ENCODE measurements around the gene SLIT3.

SLIT3 gene

DNA sequence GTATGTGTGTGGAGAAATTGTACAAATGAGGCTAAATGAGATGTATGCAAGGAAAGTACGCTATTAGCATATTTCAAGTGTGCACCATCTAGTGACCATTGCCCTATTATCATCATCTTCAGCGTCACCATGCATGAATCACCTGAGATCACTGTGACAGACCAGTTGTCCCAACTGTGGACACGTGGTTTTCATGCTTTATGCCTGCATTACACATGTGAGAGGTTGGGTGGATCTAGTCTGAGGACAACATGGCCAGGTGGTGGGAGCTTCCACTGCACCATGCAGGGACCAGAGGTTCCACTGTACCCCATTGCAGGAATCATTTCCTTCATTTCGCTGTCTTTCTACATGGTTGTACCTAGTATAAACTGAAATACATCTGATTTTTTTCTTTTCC is 329.8 kb downstream of the SLIT3 start:
- in situ Hi-C loops (cut with MboI; ENCODE audit: low pct_unique_long_range_greater_than_20kb, low sequenced_read_pairs), result no loop called here
- no peak for DNase-seq

DNA sequence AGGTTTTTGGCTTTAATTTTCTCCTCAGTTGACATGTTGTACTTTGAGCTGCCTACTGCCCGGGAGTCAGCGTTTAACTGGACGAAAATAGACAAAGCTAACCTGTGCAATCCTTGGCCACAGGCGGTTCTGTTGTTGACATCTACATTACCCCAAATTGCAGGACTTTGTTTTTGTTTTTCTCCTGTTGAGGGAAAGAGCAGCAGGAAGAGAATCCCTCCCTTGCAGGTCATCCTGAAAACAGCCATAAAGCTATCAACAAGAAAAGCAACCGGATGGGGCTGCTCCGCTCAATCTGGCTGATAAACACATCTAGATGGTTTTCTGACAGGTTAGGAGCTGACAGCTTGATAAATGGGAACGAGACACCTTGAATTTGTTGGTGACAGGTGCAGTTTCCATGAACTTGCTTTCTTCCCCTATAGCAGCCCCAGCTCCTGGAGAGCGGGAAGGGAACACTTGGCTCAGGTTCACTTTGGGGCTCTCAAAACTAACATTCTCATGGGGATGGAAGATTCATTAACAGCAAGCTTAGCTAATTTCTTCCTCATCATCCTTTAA is 331.5 kb downstream of the SLIT3 start:
- in situ Hi-C loops (cut with MboI; ENCODE audit: low pct_unique_long_range_greater_than_20kb, low sequenced_read_pairs), result no loop called here
- no peak for DNase-seq

DNA sequence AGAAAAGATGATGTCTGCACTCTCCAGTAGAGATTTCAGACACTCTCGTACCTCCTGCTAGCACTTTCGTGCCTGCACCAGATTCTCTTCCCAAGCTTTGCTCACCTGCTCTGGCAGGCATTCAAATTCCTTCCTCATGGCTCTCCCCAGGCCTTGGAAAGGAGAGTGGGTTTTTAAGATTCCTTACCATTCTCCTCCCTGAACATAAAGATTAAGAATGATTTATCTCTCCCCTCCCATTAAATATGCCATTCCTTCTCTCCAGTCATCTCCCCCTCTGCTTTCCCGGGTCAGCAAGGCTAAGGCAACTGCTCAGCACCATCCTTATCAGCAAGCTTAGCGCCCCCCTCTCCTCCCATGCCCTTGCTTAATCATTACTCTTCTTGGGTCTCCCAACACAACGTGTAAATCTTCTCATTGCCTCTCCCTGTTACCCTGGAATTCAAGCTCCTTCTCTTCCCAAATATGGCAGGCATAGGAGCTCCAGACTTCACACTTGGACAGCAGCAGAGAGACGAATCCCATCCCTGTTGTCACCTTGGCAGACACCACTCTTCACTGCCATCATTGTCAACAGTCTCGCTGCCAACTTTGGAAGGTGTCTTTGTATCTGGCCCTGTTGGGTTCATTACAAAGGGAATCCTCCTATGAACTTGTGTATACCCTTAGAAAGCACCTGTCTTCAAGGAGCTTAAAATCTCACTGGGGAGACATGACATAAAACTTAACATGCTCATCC is 332.9 kb downstream of the SLIT3 start:
- in situ Hi-C loops (cut with MboI; ENCODE audit: low pct_unique_long_range_greater_than_20kb, low sequenced_read_pairs), result no loop called here
- no peak for DNase-seq

DNA sequence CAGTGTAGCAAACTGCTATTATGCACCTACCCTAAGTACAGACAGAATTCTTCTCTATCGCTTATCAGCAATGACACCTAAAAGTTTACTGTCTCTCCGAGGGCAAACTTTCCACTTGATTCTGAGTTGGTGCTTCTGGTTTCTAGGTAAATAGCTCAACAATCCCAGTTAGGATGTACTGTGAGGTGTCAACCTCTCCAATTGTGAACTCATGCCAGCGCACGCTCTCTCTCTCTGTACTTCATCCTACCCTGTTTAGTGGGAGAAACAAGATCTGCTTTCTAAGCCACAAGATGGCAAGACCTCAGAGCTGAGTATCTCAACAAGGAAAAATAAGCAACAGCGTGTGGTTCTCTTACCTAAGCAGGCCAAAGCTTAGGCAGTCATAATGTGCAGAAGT is 335.3 kb downstream of the SLIT3 start:
- DNase-seq, result no peak
- in situ Hi-C loops (cut with MboI; ENCODE audit: low pct_unique_long_range_greater_than_20kb, low sequenced_read_pairs), result no loop called here

DNA sequence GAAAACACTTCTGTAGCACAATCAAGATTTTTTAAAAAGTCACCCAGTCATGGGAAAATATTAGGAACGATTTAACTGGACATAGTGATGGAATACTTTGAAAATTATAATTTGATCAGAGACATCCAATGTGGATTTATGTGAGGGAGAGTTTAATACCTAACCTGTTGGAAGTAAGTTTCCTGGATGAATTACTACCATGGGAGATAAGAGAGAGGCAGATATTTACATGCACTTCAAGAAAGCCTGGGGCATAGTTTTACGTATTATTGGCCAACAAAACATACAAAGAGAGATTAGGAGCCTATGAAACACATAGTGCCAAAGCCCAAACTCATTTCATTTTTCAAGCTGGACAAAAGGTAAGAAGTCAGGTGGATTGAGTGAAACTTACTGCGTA is 336.8 kb downstream of the SLIT3 start:
- in situ Hi-C loops (cut with MboI; ENCODE audit: low pct_unique_long_range_greater_than_20kb, low sequenced_read_pairs), result no loop called here
- no peak for DNase-seq

DNA sequence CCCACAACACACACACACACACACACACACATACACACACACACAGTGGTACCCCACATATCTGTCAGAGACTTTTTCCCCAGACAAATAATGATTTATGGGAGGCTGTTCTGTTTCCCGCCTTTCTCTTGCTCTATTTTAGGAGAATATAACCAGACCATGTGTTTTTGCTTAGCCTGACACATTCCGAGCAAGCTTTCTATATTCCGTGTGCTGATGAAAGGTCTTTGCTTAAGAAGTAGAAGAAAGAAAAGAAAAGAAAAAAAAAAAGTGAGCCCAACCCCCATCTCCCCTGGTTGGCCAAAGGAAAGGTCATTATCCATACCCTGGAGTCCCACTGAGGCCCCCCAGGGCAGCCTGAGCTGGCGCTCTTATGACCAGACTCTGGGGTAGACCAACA is 338.6 kb downstream of the SLIT3 start:
- in situ Hi-C loops (cut with MboI; ENCODE audit: low pct_unique_long_range_greater_than_20kb, low sequenced_read_pairs), result no loop called here
- no peak for DNase-seq

- in situ Hi-C loops (cut with MboI; ENCODE audit: low pct_unique_long_range_greater_than_20kb, low sequenced_read_pairs), result no loop called here
Measured at GRCh38 chr5:168961681-168962080, 339.3 kb downstream of the SLIT3 start.

DNA sequence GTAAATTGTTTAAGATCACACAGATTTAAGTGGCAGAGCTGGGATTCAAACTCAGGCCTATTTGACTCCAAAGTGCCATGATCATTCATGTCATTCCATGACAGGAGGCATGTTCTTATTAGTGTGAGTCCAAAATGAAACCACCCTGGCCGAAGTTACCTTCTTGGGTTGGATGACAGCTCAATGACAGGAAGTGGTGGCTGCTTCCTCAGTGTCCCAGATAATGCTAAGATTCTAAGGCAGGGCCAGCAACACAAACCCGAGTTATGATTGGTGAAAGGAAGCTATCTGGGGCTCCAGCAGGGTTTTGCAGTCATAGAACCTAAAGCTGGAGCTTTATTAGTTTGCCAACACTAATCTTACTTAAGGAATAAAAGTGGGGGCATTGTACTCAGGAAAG is 340.4 kb downstream of the SLIT3 start:
- in situ Hi-C loops (cut with MboI; ENCODE audit: low pct_unique_long_range_greater_than_20kb, low sequenced_read_pairs), result no loop called here
- no peak for DNase-seq

More at GRCh38 chr5:168961681-168962080, 339.3 kb downstream of the SLIT3 start:
- no peak for DNase-seq

DNA sequence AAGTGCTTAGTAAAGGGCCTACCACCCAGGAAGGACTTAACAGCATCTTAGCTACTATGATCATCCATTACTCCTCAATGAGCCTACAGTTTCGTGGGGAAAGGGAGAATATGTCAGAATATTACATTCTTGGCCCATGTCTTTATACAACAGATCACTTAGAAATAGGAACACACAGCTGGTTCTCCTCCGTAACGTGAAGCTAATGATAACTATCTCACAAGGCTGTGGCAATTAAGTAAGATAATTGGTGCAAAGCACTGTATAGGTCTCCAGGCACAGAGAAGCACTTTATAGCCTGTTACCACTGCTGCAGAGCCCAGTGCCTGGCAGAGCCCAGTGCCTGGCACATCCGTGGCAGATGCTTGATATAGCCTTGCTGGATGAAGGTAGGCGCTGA is 347.6 kb downstream of the SLIT3 start:
- DNase-seq, result no peak
- in situ Hi-C loops (cut with MboI; ENCODE audit: low pct_unique_long_range_greater_than_20kb, low sequenced_read_pairs), result no loop called here

DNA sequence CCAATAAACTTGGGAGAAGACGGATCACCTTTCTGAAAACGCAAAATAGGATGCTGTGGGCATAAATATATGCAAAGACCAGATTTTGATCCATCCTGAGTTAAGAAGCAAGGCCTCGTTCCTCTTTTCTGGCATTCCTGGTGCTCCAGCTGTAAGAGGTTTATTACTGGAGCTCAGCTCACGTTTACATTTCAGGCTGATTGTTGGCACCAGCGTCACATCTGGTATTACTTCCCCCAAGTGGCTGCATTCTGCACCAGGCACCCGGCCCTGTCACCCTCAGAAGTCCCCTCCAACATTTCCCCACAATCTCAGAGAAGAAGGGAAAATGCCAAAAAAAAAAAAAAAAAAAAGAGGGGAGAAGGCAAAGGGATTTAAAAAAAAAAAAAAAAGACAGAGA is 348.7 kb downstream of the SLIT3 start:
- in situ Hi-C loops (cut with MboI; ENCODE audit: low pct_unique_long_range_greater_than_20kb, low sequenced_read_pairs), result no loop called here
- no peak for DNase-seq

DNA sequence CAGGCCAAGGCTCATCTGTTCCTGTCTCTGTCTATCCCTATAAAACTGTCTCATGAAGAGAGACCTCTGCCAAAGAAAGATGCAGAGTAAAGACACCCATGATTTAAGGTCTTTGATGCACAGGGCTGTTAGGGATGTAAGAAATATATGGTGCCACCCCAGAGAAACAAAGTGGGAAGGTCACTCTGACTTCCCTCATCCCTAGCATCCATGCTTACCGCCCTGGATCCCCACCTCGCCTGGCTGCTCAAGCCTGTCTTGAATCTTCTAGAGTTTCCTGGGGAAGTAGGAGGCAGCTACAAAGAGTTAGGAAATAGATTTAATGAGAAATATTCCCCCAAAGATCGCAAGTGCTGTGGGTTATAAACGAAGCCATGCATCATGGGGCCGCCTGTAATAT is 349.2 kb downstream of the SLIT3 start:
- in situ Hi-C loops (cut with MboI; ENCODE audit: low pct_unique_long_range_greater_than_20kb, low sequenced_read_pairs), result no loop called here
- no peak for DNase-seq

DNA sequence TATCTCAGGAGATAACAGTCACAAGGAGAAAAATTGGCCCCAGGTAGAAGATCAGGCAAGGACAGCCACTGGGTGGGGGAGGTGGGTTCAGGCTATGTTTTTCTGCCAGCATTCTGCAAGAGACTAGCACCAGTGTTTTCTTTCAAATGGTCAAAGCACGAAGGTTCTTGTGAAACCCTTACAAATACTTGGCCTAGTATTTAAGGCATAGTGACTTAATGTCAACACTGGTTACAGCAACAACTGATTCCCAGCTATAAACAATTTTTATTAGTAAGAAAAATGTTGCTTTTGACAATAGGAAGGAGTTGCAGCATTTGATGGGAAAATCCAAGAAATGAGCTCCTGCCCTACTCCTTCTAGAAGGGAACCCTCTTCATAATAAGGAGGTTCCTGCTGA is 349.6 kb downstream of the SLIT3 start:
- DNase-seq, result no peak
- in situ Hi-C loops (cut with MboI; ENCODE audit: low pct_unique_long_range_greater_than_20kb, low sequenced_read_pairs), result no loop called here

GRCh38 chr5:168950241-168950951 is 350.5 kb downstream of the SLIT3 start:
- no peak for DNase-seq
- in situ Hi-C loops (cut with MboI; ENCODE audit: low pct_unique_long_range_greater_than_20kb, low sequenced_read_pairs), result no loop called here

- DNase-seq, result no peak
- in situ Hi-C loops (cut with MboI; ENCODE audit: low pct_unique_long_range_greater_than_20kb, low sequenced_read_pairs), result no loop called here
Measured at GRCh38 chr5:168948746-168949145, 352.2 kb downstream of the SLIT3 start.

DNA sequence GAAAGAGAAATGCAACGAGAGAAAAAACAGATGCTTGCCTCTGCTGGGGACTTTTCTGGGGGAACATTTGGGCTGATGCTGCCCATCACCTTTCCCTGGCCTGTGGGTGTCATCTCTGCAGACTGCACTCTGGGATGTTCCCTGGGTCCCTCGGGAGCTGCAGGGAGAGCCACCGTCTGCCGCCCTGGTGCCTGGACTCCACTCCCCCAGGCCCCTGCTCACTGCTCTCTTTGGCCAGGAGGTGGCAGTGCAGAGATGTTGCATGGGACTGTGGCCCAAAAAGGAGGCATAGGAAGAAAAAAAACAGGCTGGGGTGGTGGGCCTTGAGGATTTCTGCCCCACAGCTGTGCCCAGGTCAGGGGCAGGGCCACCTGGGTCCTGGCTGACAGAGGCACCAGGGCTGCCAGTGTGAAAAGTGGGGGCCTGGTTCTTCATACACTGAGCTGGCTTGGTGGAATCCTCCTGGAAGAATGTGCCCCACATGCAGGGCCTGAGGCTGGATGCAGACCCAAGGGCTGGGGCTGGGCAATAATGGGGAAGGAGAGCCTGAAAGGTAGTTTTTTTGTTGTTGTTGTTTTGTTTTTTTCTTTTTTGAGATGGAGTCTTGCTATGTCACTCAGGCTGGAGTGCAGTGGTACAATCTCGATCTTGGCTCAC is 353.6 kb downstream of the SLIT3 start:
- peak; percentile 38 for DNase-seq

DNA sequence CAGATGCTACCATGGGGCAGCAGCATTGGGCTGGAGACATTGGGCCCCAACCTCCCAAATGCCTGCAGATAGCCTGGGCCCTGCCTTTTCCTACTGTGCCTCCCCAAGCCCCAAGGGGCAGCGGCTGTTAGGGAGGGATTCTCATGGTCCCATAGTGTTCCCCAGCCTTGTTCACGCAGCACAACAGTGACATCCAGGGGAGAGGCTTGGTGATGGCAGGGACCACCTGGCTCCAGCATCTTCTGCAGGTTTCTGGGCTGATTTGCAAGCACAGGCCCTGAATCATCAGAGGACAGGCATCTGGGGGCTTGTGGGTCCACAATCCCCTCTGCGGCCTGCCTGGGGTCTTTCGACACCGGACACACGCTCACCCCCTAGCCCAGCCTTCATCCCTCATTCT is 354.6 kb downstream of the SLIT3 start:
- DNase-seq, result no peak
- in situ Hi-C loops (cut with MboI; ENCODE audit: low pct_unique_long_range_greater_than_20kb, low sequenced_read_pairs), result no loop called here

More for the DNA sequence above, 353.6 kb downstream of the SLIT3 start:
- in situ Hi-C loops (cut with MboI; ENCODE audit: low pct_unique_long_range_greater_than_20kb, low sequenced_read_pairs), result no loop called here

GRCh38 chr5:168944004-168944403 is 356.9 kb downstream of the SLIT3 start:
- DNase-seq, result no peak
- in situ Hi-C loops (cut with MboI; ENCODE audit: low pct_unique_long_range_greater_than_20kb, low sequenced_read_pairs), result no loop called here

GRCh38 chr5:168943091-168943884 is 357.7 kb downstream of the SLIT3 start:
- DNase-seq, result no peak
- in situ Hi-C loops (cut with MboI; ENCODE audit: low pct_unique_long_range_greater_than_20kb, low sequenced_read_pairs), result no loop called here

- no peak for DNase-seq
- in situ Hi-C loops (cut with MboI; ENCODE audit: low pct_unique_long_range_greater_than_20kb, low sequenced_read_pairs), result no loop called here
Measured at GRCh38 chr5:168941901-168942300, 359.0 kb downstream of the SLIT3 start.
